Activated CD4-positive, alpha-beta T cell treated with anti-CD3 and anti-CD28 coated beads, Interleukin-2, amount 50 U/mL, for 4 hours (primary cell): ENCODE data around the gene PINLYP.
"Not testable (repeated sequence)": the region's sequence is repeated elsewhere in the genome, so short reads cannot be mapped to it uniquely, and the experiment has no call there.

ENCODE experiments used
- DNase-seq, 2 experiments: peaks; one replicate each; pipeline ENCODE4 v3.0.0-alpha.2; 2020

The PINLYP gene

GRCh38 chr19:43584484-43584883, 8.9 kb downstream of the PINLYP start:
- DNase-seq = no peak

GRCh38 chr19:43586346-43586745, 10.7 kb downstream of the PINLYP start:
- DNase-seq = no peak

DNA sequence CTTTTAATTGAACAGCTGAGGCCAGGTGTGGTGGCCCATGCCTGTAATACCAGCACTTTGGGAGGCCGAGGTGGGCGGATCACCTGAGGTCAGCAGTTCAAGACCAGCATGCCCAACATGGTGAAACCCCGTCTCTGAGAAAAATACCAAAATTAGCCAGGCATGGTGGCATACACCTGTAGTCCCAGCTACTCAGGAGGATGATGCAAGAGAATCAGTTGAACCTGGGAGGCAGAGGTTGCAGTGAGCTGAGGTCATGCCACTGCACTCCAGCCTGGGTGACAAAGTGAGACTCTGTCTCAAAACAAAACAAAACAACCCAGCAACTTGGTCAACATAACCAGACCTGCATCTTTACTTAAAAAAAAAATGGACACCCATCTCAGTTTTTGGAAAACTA, 11.4 kb downstream of the PINLYP start:
- not testable (repeated sequence) for DNase-seq

GRCh38 chr19:43589277-43589676, 13.7 kb downstream of the PINLYP start:
- no peak for DNase-seq

- no peak for DNase-seq
These were observed 14.1 kb downstream of the PINLYP start for GRCh38 chr19:43589678-43590077.

- DNase-seq = no peak
These were observed 16.5 kb downstream of the PINLYP start for GRCh38 chr19:43591904-43592772.

GRCh38 chr19:43592800-43593350, 17.3 kb downstream of the PINLYP start:
- no peak for DNase-seq

GRCh38 chr19:43594081-43594697, 18.6 kb downstream of the PINLYP start:
- no peak for DNase-seq

- peak; percentile 58 to 65 for DNase-seq
These were observed 19.4 kb downstream of the PINLYP start for GRCh38 chr19:43594710-43595604.

DNA sequence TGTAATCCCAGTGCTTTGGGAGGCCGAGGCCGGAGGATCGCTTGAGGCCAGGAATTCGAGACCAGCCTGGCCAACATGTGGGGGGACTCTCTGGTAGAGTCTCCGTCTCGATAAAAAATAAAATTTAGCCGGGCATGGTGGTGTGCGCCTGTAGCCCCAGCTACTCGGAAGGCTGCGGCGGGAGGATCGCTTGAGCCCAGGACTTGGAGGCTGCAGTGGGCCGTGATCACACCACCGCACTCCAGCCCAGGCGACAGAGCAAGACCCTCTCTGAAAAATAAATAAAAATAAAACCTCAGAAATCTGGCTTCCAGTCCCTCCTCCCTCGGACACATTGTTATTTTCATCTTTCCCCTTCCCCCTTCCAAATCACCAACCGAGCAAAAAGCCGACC, 20.0 kb downstream of the PINLYP start:
- no peak for DNase-seq

DNA sequence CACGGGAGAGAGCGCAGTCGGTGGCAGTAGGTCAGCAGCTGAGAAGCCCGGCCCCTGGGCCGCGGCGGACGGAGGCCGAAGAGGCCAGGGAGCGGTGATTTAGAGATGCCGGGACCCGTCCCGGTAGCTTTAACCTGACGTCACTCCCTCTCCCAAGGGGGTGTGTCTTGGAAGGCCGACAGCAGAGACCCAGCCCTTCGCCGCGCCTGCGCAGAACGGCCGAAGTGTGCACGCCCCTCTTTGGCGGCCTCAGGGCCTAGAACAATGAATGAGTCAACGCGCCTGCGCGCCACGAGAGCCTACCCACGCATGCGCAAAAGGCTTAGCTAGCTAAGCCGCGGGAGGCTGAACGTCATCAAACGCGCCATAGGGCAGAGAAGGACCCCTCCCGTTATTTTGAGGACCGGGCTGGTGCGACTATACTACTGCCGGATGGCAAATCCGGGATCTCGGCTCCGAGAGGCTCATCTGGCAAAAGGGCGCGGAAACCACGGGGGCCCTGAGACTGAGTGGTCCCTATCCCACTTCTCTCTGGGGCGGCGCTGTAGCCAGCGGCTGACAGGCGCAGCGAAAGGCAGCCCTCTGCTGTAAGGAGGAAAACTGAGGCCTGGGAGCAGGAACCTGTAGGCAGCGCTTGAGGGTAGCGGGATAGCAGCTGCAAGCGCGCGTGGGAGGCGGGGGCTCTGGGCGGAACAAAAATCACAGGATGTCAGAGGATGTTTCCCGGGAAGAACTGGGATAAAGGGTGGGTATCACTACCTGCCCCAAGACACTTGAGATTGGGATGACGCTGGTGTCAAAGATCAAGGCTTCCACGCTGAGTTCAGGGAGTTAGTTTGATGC, 20.6 kb downstream of the PINLYP start, which contains the start of the genes IRGQ and ZNF576:
IRGQ (minus strand) TSS at position 136 of the 843 bp plus-strand sequence. CDS start 796 bp downstream, outside the sequence.
ZNF576 (plus strand) TSS at position 597 of the 843 bp plus-strand sequence. CDS start 514 bp downstream, outside the sequence.
- peak; percentile 100 for DNase-seq

- DNase-seq = no peak
These were observed 21.4 kb downstream of the PINLYP start for GRCh38 chr19:43596842-43597461.

DNA sequence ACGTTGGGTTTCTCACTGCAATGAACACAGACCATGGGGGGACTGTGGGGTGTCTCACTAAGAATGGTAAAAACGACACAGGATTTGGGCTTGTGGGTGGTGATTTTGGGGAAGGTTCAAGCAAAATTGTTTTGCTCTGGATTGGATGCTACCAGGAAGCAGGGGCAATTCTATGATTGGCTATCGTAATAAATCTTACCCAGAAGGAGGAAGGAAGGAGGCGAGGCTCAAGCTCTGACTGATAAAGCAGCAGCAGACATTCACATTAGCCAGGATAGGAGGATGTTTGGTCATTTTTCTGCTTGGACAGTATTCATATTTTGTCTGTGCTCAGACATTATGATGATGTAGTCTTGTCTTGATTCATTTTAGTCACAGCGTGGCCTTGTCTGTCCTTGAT, 22.3 kb downstream of the PINLYP start:
- no peak for DNase-seq

DNA sequence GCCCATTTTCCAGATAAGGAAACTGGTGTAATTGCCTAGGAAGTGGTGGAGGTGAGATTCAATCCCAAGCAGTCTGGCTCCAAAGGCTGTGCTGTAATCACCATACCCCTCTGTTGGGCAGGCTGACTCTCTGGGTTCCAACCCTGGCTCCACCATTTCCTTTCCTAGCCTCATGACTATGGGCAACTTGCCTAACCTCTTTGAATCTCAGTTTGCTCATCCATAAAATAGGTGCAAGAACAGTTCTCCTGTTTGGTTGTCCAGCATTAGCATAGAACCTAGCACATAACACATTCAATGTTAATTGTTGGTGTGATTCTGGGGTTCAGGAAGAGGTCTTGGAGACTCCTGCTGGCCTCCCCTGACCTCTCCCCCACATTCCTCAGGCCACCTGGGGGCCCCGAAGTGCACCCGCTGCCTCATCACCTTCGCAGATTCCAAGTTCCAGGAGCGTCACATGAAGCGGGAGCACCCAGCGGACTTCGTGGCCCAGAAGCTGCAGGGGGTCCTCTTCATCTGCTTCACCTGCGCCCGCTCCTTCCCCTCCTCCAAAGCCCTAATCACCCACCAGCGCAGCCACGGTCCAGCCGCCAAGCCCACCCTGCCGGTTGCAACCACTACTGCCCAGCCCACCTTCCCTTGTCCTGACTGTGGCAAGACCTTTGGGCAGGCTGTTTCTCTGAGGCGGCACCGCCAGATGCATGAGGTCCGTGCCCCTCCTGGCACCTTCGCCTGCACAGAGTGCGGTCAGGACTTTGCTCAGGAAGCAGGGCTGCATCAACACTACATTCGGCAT, 23.0 kb downstream of the PINLYP start:
- DNase-seq = no peak

DNA sequence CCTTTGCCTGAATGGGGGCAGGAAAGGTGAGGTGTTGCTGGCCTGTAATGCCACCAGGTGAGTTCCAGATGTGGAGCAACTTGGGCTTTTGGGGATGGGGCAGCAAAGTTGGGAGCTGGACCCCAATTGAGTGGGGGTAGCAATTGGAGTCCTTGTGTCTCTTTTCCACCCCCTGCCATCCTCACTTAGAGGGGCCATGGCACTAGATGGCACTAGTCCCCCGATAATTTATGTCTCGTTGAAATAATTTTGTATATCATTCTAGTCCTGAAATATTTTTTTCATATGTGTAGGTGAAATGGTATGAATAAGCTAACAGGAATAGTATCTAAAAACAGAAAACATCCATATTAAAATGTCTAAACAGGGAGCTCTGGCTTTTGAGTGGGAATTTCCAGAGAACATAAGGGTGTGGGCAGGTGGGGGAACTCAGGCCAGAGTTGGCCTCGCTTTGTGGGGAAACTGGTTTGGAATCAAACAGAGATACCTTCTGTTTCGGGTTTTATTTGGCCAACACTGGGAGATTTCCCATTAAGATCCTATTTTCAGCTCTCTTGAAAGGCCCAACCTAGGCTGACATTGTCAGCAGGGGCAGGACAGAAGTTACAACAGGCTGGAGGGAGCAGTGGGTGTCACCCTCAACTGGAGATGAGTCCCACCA, 24.2 kb downstream of the PINLYP start:
- no peak for DNase-seq

DNA sequence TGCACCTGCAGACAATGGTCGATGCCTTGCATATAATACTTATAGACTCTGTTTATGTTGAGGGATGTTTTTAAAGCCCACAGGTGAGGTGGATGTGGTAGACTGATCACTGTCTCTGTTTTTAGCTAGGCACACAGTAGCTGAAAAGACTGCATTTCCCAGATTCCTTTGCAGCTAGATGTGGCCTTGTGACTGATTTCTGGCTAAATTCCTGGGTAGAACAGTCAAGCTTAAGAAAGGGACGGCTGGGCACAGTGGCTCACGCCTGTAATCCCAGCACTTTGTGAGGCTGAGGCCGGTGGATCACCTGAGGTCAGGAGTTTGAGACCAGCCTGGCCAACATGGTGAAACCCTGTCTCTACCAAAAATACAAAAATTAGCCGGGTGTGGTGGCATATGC, 24.7 kb downstream of the PINLYP start:
- DNase-seq = not testable (repeated sequence)

- no peak for DNase-seq
These were observed 30.4 kb downstream of the PINLYP start for GRCh38 chr19:43605875-43606568.

GRCh38 chr19:43606569-43607229, 31.1 kb downstream of the PINLYP start:
- DNase-seq = no peak
